Endodermal cell (in vitro differentiated cells): Measurements from ENCODE around the gene ZNF429. TPM values are rescaled to one million over a fixed set of nuclear protein-coding genes. Genes with fewer than 3 reads are reported as not detected.

Experiments
- DNase-seq: peaks from one replicate; pipeline ENCODE4 v3.0.0-alpha.2; 2017
- H3K27ac ChIP-seq: 2 replicates; pipeline ENCODE4 v1.5.1; 2013; ENCODE audit warnings: mild to moderate bottlenecking, low read depth, low read length, moderate library complexity
- H3K27me3 ChIP-seq: 2 replicates; pipeline ENCODE4 v1.6.1; 2013; ENCODE audit warnings: mild to moderate bottlenecking, low read length, moderate library complexity; ENCODE audit not compliant: insufficient read depth, control insufficient read depth, poor library complexity, severe bottlenecking
- H3K36me3 ChIP-seq: 2 replicates; pipeline ENCODE4 v1.7.0; 2013; ENCODE audit warnings: mild to moderate bottlenecking, low read length, moderate library complexity; ENCODE audit not compliant: control insufficient read depth, insufficient read depth
- H3K4me1 ChIP-seq: one replicate; pipeline ENCODE4 v1.7.0; 2013; ENCODE audit warnings: low read length; ENCODE audit not compliant: control insufficient read depth, insufficient read depth
- H3K4me3 ChIP-seq: 2 replicates; pipeline ENCODE4 v1.5.1; 2013; ENCODE audit warnings: mild to moderate bottlenecking, low read length, moderate library complexity
- H3K9ac ChIP-seq: 2 replicates; pipeline ENCODE4 v1.6.1; 2013; ENCODE audit warnings: mild to moderate bottlenecking, low read length, moderate library complexity; ENCODE audit not compliant: poor library complexity, severe bottlenecking; ENCODE audit errors: extremely low read depth
- H3K9me3 ChIP-seq: 2 replicates; pipeline ENCODE4 v1.6.1; 2013; ENCODE audit warnings: mild to moderate bottlenecking, low read length, moderate library complexity; ENCODE audit not compliant: control insufficient read depth
- H3K27ac Mint-ChIP-seq: 2 replicates; pipeline ENCODE4 v1.8.0; 2020; ENCODE audit warnings: mixed read lengths
- H3K27me3 Mint-ChIP-seq: 2 replicates; pipeline ENCODE4 v1.8.0; 2021; ENCODE audit warnings: mild to moderate bottlenecking, mixed read lengths; ENCODE audit not compliant: insufficient read depth
- H3K36me3 Mint-ChIP-seq: 2 replicates; pipeline ENCODE4 v1.8.0; 2020; ENCODE audit warnings: low read depth, mixed read lengths
- H3K4me1 Mint-ChIP-seq: 2 replicates; pipeline ENCODE4 v1.8.0; 2020; ENCODE audit warnings: mixed read lengths
- H3K4me3 Mint-ChIP-seq: 2 replicates; pipeline ENCODE4 v1.8.0; 2020; ENCODE audit warnings: mild to moderate bottlenecking, moderate library complexity, mixed read lengths
- H3K9me3 Mint-ChIP-seq: 2 replicates; pipeline ENCODE4 v1.8.0; 2020; ENCODE audit warnings: mild to moderate bottlenecking, mixed read lengths
- WGBS, 2 experiments: methylation state at CpG; one replicate each; pipeline versions ENCODE4 v1.1.5 to v1.1.7; 2013; ENCODE audit warnings: missing lambda C conversion rate in 2 of 2, mixed read lengths in 1 of 2; ENCODE audit not compliant: insufficient coverage in 1 of 2, insufficient read length in 1 of 2; 5-methylcytosine and 5-hydroxymethylcytosine counted together
- total RNA-seq, 2 donors: library from RNA; stranded (reverse); fragmentation: NEBNext Ultra II Directional in 1 of 2; extraction: Animal tissue kit (Norgen Biotek cat#: 25700) in 1 of 2; gene quantifications; 2 replicates in 1 of 2; 3 replicates in 1 of 2; pipeline ENCODE4 v1.2.1, GENCODE V29; 2021
- TF ChIP-seq, protein P1 (sequence below): fragments of 200-600 bp; sonication (generic); conservative IDR thresholded peaks from 2 replicates; pipeline ENCODE4 v1.5.0; 2021; ENCODE audit warnings: antibody characterized with exemption, mild to moderate bottlenecking

Gene ZNF429
- total RNA-seq, 2 donors from 2014 or later = 14.3 to 23.2 TPM

DNA sequence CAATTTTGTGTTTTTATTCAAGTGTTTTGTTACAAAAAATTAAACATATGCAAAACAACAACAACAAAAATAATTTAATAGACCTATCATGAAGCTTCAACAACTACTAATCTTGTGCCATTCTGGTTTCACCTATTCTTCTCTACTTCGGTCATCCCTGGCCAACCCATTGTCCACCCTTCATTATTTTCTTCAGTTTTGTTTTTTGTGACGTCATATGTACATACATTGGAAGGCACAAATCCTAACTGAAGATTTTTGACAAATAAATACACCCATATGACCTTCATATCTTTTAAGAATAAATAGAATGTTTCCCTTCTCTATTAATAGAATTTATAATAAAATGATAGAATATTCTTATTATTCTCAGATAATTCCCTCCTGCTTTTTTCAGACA, 69.2 kb downstream of the ZNF429 start:
- Histone ChIP-seq H3K4me1 (no peaks in the 10 kb centered on the region), H3K36me3 (no peaks in the 10 kb centered on the region), H3K27ac (no peak overlapping the region), H3K9me3 (peaks cover 76% of the 10 kb centered on the region), H3K27me3 (no peaks in the 10 kb centered on the region), H3K4me3 (no peak overlapping the region), H3K9ac (no peak overlapping the region)
- TF ChIP-seq, protein P1, sequence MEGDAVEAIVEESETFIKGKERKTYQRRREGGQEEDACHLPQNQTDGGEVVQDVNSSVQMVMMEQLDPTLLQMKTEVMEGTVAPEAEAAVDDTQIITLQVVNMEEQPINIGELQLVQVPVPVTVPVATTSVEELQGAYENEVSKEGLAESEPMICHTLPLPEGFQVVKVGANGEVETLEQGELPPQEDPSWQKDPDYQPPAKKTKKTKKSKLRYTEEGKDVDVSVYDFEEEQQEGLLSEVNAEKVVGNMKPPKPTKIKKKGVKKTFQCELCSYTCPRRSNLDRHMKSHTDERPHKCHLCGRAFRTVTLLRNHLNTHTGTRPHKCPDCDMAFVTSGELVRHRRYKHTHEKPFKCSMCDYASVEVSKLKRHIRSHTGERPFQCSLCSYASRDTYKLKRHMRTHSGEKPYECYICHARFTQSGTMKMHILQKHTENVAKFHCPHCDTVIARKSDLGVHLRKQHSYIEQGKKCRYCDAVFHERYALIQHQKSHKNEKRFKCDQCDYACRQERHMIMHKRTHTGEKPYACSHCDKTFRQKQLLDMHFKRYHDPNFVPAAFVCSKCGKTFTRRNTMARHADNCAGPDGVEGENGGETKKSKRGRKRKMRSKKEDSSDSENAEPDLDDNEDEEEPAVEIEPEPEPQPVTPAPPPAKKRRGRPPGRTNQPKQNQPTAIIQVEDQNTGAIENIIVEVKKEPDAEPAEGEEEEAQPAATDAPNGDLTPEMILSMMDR = no peak
- 40 to 63% methylated on average over 1 to 2 of the region's 2 CpGs for WGBS, 2 experiments
- DNase-seq = no peak
- Mint-ChIP-seq H3K36me3 (no peaks in the 10 kb centered on the region), H3K9me3 (peaks cover 84% of the 10 kb centered on the region), H3K4me3 (no peak overlapping the region), H3K27ac (no peak overlapping the region), H3K27me3 (no peaks in the 10 kb centered on the region), H3K4me1 (no peaks in the 10 kb centered on the region)

DNA sequence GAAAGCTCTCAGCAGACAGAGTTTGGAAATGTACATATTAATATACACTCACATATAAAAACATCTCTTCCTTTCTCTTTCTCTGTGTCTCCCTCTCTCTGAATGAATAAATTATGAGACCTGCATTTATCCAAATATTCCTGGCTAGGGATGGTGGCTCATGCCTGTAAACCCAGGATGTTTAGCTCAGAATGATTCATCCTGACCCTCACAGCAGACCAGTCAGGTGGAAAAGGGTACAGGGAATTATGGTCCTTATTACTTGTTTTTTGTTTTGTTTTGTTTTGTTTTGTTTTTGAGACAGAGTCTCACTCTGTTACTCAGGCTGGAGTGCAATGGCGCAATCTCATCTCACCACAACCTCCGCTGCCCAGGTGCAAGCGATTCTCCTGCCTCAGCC, 71.1 kb downstream of the ZNF429 start:
- no peaks in the 10 kb centered on the region for H3K4me1 Mint-ChIP-seq
- no peaks in the 10 kb centered on the region for H3K36me3 Mint-ChIP-seq
- H3K36me3 ChIP-seq = no peaks in the 10 kb centered on the region
- peaks cover 79% of the 10 kb centered on the region for H3K9me3 ChIP-seq
- H3K27ac ChIP-seq = no peak overlapping the region
- DNase-seq = no peak
- no peaks in the 10 kb centered on the region for H3K27me3 ChIP-seq
- no peak overlapping the region for H3K4me3 Mint-ChIP-seq
- TF ChIP-seq, protein P1 = no peak
- H3K4me3 ChIP-seq = no peak overlapping the region
- no peak overlapping the region for H3K27ac Mint-ChIP-seq
- WGBS, 2 experiments = 89% methylated on average over 3 of the region's 3 CpGs; no CpG with 5 or more reads in 1 of the 2 experiments
- no peaks in the 10 kb centered on the region for H3K27me3 Mint-ChIP-seq
- peaks cover 84% of the 10 kb centered on the region for H3K9me3 Mint-ChIP-seq
- H3K9ac ChIP-seq = no peak overlapping the region
- no peaks in the 10 kb centered on the region for H3K4me1 ChIP-seq

DNA sequence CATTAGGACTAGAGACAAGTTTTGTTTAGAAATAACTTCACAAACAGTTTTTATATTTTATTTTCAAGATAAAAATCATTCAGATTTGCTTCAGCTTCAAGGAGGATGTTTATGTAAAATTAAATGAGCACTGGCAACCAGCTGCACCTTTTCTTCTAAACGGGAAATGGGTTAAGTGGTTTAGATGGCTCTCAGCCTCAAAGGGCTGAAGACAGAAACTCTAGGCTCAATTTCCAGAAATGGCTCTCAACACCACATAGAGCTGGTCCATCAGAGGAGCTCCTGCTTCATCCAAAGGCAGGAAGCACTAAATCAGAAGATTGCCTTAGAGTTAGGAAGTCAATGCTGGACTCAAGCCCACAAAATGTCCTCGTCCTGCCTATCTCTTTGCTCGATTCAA, 74.7 kb downstream of the ZNF429 start:
- no peak overlapping the region for H3K9ac ChIP-seq
- no peaks in the 10 kb centered on the region for H3K27me3 ChIP-seq
- no peak for DNase-seq
- TF ChIP-seq, protein P1 = no peak
- Mint-ChIP-seq H3K4me1 (no peaks in the 10 kb centered on the region), H3K9me3 (peaks cover 82% of the 10 kb centered on the region), H3K27me3 (peaks cover 6% of the 10 kb centered on the region), H3K27ac (no peak overlapping the region), H3K36me3 (no peaks in the 10 kb centered on the region), H3K4me3 (no peak overlapping the region)
- H3K4me3 ChIP-seq = no peak overlapping the region
- no peaks in the 10 kb centered on the region for H3K4me1 ChIP-seq
- H3K36me3 ChIP-seq = no peaks in the 10 kb centered on the region
- H3K27ac ChIP-seq = no peak overlapping the region
- WGBS, 2 experiments = 70 to 80% methylated on average over 3 of the region's 3 CpGs
- H3K9me3 ChIP-seq = peaks cover 61% of the 10 kb centered on the region
